ENCODE measurements around the gene TIMM29.
"Not testable (repeated sequence)": the region's sequence is repeated elsewhere in the genome, so short reads cannot be mapped to it uniquely, and the experiment has no call there.

TIMM29 gene

GRCh38 chr19:10929402-10929794 lies 787 bp downstream of the TIMM29 start:
- ChIA-PET CTCF (interaction anchor here (0.8 to 6.4 kb wide), 7 partner anchors 10 to 212 kb away, joined by 3 to 73 read pairs (median 4); no protein-coding TSS in a partner anchor), POLR2A (no interaction called here)
- DNase-seq (ENCODE audit: low read depth, low spot score) = no peak
- TF ChIP-seq CTCF (IDR thresholded peaks at IDR 0.05; ENCODE audit: insufficient read depth, low read length, missing control alignments) = no peak
- peak overlapping the region; percentile 90 for H3K4me3 ChIP-seq (ENCODE audit: low read depth, low read length)

- ChIA-PET POLR2A (interaction anchor here (0.6 kb wide), 1 partner anchor 273 kb away, joined by 7 read pairs; no protein-coding TSS in a partner anchor), CTCF (interaction anchor here (0.8 to 6.4 kb wide), 28 partner anchors 7 to 204 kb away, joined by 3 to 73 read pairs (median 7); partner anchors contain the start of gene LDLR)
- no peak for DNase-seq (ENCODE audit: low read depth, low spot score)
- no peak for TF ChIP-seq CTCF (IDR thresholded peaks at IDR 0.05; ENCODE audit: insufficient read depth, low read length, missing control alignments)
- no peak overlapping the region for H3K4me3 ChIP-seq (ENCODE audit: low read depth, low read length)
Measured at GRCh38 chr19:10935371-10936059, 6.9 kb downstream of the TIMM29 start.

GRCh38 chr19:10936661-10937084 lies 8.1 kb downstream of the TIMM29 start:
- peak; percentile 19 for DNase-seq (ENCODE audit: low read depth, low spot score)
- no peak overlapping the region for H3K4me3 ChIP-seq (ENCODE audit: low read depth, low read length)
- ChIA-PET CTCF (interaction anchor here (0.6 to 3.9 kb wide), 40 partner anchors 8 to 203 kb away, joined by 3 to 23 read pairs (median 6); partner anchors contain the start of gene LDLR), POLR2A (no interaction called here)
- peak; percentile 62 for TF ChIP-seq CTCF (IDR thresholded peaks at IDR 0.05; ENCODE audit: insufficient read depth, low read length, missing control alignments)

GRCh38 chr19:10941649-10942048 lies 13.0 kb downstream of the TIMM29 start:
- ChIA-PET POLR2A (interaction anchor here (1.0 kb wide), 1 partner anchor 213 kb away, joined by 3 read pairs; no protein-coding TSS in a partner anchor), CTCF (interaction anchor here (0.7 to 5.4 kb wide), 31 partner anchors 9 to 263 kb away, joined by 3 to 73 read pairs (median 6); partner anchors contain the start of genes LDLR and SMARCA4)
- not testable (repeated sequence) for H3K4me3 ChIP-seq (ENCODE audit: low read depth, low read length); DNase-seq (ENCODE audit: low read depth, low spot score)

GRCh38 chr19:10943412-10943811 lies 14.8 kb downstream of the TIMM29 start:
- DNase-seq (ENCODE audit: low read depth, low spot score); H3K4me3 ChIP-seq (ENCODE audit: low read depth, low read length); POLR2A ChIA-PET: not testable (repeated sequence)
- CTCF ChIA-PET = interaction anchor here (1.4 to 5.4 kb wide), 6 partner anchors 8 to 183 kb away, joined by 3 to 73 read pairs (median 24); no protein-coding TSS in a partner anchor

GRCh38 chr19:10945264-10945663 lies 16.7 kb downstream of the TIMM29 start:
- no peak overlapping the region for H3K4me3 ChIP-seq (ENCODE audit: low read depth, low read length)
- ChIA-PET POLR2A (no interaction called here), CTCF (interaction anchor here (0.8 to 5.4 kb wide), 4 partner anchors 9 to 184 kb away, joined by 3 to 73 read pairs (median 6); no protein-coding TSS in a partner anchor)
- no peak for TF ChIP-seq CTCF (IDR thresholded peaks at IDR 0.05; ENCODE audit: insufficient read depth, low read length, missing control alignments)
- no peak for DNase-seq (ENCODE audit: low read depth, low spot score)

- POLR2A ChIA-PET = no interaction called here
- TF ChIP-seq CTCF (IDR thresholded peaks at IDR 0.05; ENCODE audit: insufficient read depth, low read length, missing control alignments) = no peak
- DNase-seq (ENCODE audit: low read depth, low spot score) = peak; percentile 78
- CTCF ChIA-PET = interaction anchor here (0.7 to 1.3 kb wide), 5 partner anchors 9 to 179 kb away, joined by 3 to 13 read pairs (median 4); no protein-coding TSS in a partner anchor
- no peak overlapping the region for H3K4me3 ChIP-seq (ENCODE audit: low read depth, low read length)
Measured at GRCh38 chr19:10946958-10947657, 18.5 kb downstream of the TIMM29 start.
